ENCODE measurements around the gene SNX8. TPM values are rescaled to one million over a fixed set of nuclear protein-coding genes. Genes with fewer than 3 reads are reported as not detected.

The SNX8 gene
- total RNA-seq, 2 experiments from 2014 or later: 28.3 to 35.8 TPM

GRCh38 chr7:2283074-2283473, 31.2 kb downstream of the SNX8 start:
- H3K27ac Mint-ChIP-seq: no peak overlapping the region

GRCh38 chr7:2282185-2282751, 32.0 kb downstream of the SNX8 start:
- no peaks in the 10 kb centered on the region for H3K9me3 Mint-ChIP-seq (ENCODE audit: insufficient read depth)
- H3K27ac Mint-ChIP-seq: peak overlapping the region; percentile 31
- H3K4me3 Mint-ChIP-seq: no peak overlapping the region
- no peaks in the 10 kb centered on the region for H3K36me3 Mint-ChIP-seq (ENCODE audit: low read depth)
- no peak for ATAC-seq
- H3K4me1 Mint-ChIP-seq (ENCODE audit: low read depth): peaks cover 6% of the 10 kb centered on the region
- CTCF ChIA-PET: no interaction called here
- no peak for DNase-seq
- POLR2A ChIA-PET: no interaction called here
- H3K27me3 Mint-ChIP-seq (ENCODE audit: low read depth): no peaks in the 10 kb centered on the region

More at GRCh38 chr7:2283074-2283473, 31.2 kb downstream of the SNX8 start:
- Mint-ChIP-seq H3K36me3 (ENCODE audit: low read depth) (no peaks in the 10 kb centered on the region), H3K27me3 (ENCODE audit: low read depth) (no peaks in the 10 kb centered on the region), H3K4me3 (no peak overlapping the region), H3K4me1 (ENCODE audit: low read depth) (peaks cover 6% of the 10 kb centered on the region), H3K9me3 (ENCODE audit: insufficient read depth) (no peaks in the 10 kb centered on the region)
- ATAC-seq (no peak), DNase-seq (no peak)
- ChIA-PET CTCF (no interaction called here), POLR2A (interaction anchor here (0.5 kb wide), 1 partner anchor 41 kb away, joined by 3 read pairs; the partner anchor contains the start of genes MRM2 and NUDT1)

GRCh38 chr7:2281541-2281940, 32.7 kb downstream of the SNX8 start:
- Mint-ChIP-seq H3K27ac (no peak overlapping the region), H3K4me3 (no peak overlapping the region), H3K4me1 (ENCODE audit: low read depth) (peaks cover 6% of the 10 kb centered on the region), H3K9me3 (ENCODE audit: insufficient read depth) (no peaks in the 10 kb centered on the region), H3K27me3 (ENCODE audit: low read depth) (no peaks in the 10 kb centered on the region), H3K36me3 (ENCODE audit: low read depth) (no peaks in the 10 kb centered on the region)
- DNase-seq: no peak
- ChIA-PET POLR2A (no interaction called here), CTCF (no interaction called here)
- ATAC-seq: no peak

- Mint-ChIP-seq H3K36me3 (ENCODE audit: low read depth) (no peaks in the 10 kb centered on the region), H3K4me1 (ENCODE audit: low read depth) (peaks cover 6% of the 10 kb centered on the region), H3K27ac (no peak overlapping the region), H3K27me3 (ENCODE audit: low read depth) (no peaks in the 10 kb centered on the region), H3K9me3 (ENCODE audit: insufficient read depth) (no peaks in the 10 kb centered on the region), H3K4me3 (no peak overlapping the region)
- ATAC-seq: no peak
- no peak for DNase-seq
- POLR2A ChIA-PET: no interaction called here
- CTCF ChIA-PET: interaction anchor here (1.1 kb wide), 1 partner anchor 67 kb away, joined by 3 read pairs; no protein-coding TSS in a partner anchor
Measured at GRCh38 chr7:2280424-2280823, 33.8 kb downstream of the SNX8 start.

- peak overlapping the region; percentile 23 for H3K27ac Mint-ChIP-seq
- no peak for ATAC-seq
- no peak overlapping the region for H3K4me3 Mint-ChIP-seq
- ChIA-PET POLR2A (no interaction called here), CTCF (interaction anchor here (1.1 kb wide), 1 partner anchor 68 kb away, joined by 3 read pairs; no protein-coding TSS in a partner anchor)
- DNase-seq: no peak
- H3K27me3 Mint-ChIP-seq (ENCODE audit: low read depth): no peaks in the 10 kb centered on the region
- no peaks in the 10 kb centered on the region for H3K9me3 Mint-ChIP-seq (ENCODE audit: insufficient read depth)
- peaks cover 6% of the 10 kb centered on the region for H3K4me1 Mint-ChIP-seq (ENCODE audit: low read depth)
- H3K36me3 Mint-ChIP-seq (ENCODE audit: low read depth): no peaks in the 10 kb centered on the region
Measured at GRCh38 chr7:2279896-2280295, 34.3 kb downstream of the SNX8 start.

- Mint-ChIP-seq H3K9me3 (ENCODE audit: insufficient read depth) (no peaks in the 10 kb centered on the region), H3K27ac (peak overlapping the region; percentile 52), H3K4me3 (no peak overlapping the region), H3K27me3 (ENCODE audit: low read depth) (no peaks in the 10 kb centered on the region), H3K36me3 (ENCODE audit: low read depth) (peaks cover 2% of the 10 kb centered on the region), H3K4me1 (ENCODE audit: low read depth) (peaks cover 6% of the 10 kb centered on the region)
- POLR2A ChIA-PET: no interaction called here
- DNase-seq: no peak
- CTCF ChIA-PET: no interaction called here
- ATAC-seq: no peak
Measured at GRCh38 chr7:2278026-2278425, 36.2 kb downstream of the SNX8 start.

- ChIA-PET POLR2A (no interaction called here), CTCF (no interaction called here)
- no peaks in the 10 kb centered on the region for H3K27me3 Mint-ChIP-seq (ENCODE audit: low read depth)
- DNase-seq: no peak
- no peaks in the 10 kb centered on the region for H3K9me3 Mint-ChIP-seq (ENCODE audit: insufficient read depth)
- H3K4me1 Mint-ChIP-seq (ENCODE audit: low read depth): peaks cover 6% of the 10 kb centered on the region
- no peak overlapping the region for H3K27ac Mint-ChIP-seq
- peaks cover 4% of the 10 kb centered on the region for H3K36me3 Mint-ChIP-seq (ENCODE audit: low read depth)
- ATAC-seq: no peak
- no peak overlapping the region for H3K4me3 Mint-ChIP-seq
Measured at GRCh38 chr7:2276107-2276506, 38.1 kb downstream of the SNX8 start.

GRCh38 chr7:2275101-2275500, 39.1 kb downstream of the SNX8 start:
- ATAC-seq (no peak), DNase-seq (no peak)
- H3K9me3 Mint-ChIP-seq (ENCODE audit: insufficient read depth): no peaks in the 10 kb centered on the region
- no peak overlapping the region for H3K4me3 Mint-ChIP-seq
- H3K4me1 Mint-ChIP-seq (ENCODE audit: low read depth): peaks cover 5% of the 10 kb centered on the region
- CTCF ChIA-PET: no interaction called here
- no peaks in the 10 kb centered on the region for H3K27me3 Mint-ChIP-seq (ENCODE audit: low read depth)
- H3K36me3 Mint-ChIP-seq (ENCODE audit: low read depth): peaks cover 4% of the 10 kb centered on the region
- POLR2A ChIA-PET: no interaction called here
- H3K27ac Mint-ChIP-seq: no peak overlapping the region

- Mint-ChIP-seq H3K9me3 (ENCODE audit: insufficient read depth) (no peaks in the 10 kb centered on the region), H3K27ac (no peak overlapping the region), H3K27me3 (ENCODE audit: low read depth) (no peaks in the 10 kb centered on the region), H3K4me1 (ENCODE audit: low read depth) (peaks cover under 1% of the 10 kb centered on the region), H3K36me3 (ENCODE audit: low read depth) (peaks cover 4% of the 10 kb centered on the region), H3K4me3 (no peak overlapping the region)
- POLR2A ChIA-PET: no interaction called here
- DNase-seq: no peak
- ATAC-seq: no peak
- CTCF ChIA-PET: interaction anchor here (0.6 kb wide), 1 partner anchor 706 kb away, joined by 3 read pairs; no protein-coding TSS in a partner anchor
Measured at GRCh38 chr7:2274666-2275065, 39.6 kb downstream of the SNX8 start.

- Mint-ChIP-seq H3K9me3 (ENCODE audit: insufficient read depth) (no peaks in the 10 kb centered on the region), H3K4me1 (ENCODE audit: low read depth) (no peaks in the 10 kb centered on the region), H3K4me3 (no peak overlapping the region), H3K27ac (no peak overlapping the region), H3K36me3 (ENCODE audit: low read depth) (peaks cover 4% of the 10 kb centered on the region), H3K27me3 (ENCODE audit: low read depth) (no peaks in the 10 kb centered on the region)
- DNase-seq (no peak), ATAC-seq (no peak)
- ChIA-PET POLR2A (no interaction called here), CTCF (no interaction called here)
Measured at GRCh38 chr7:2273866-2274265, 40.4 kb downstream of the SNX8 start.

- Mint-ChIP-seq H3K36me3 (ENCODE audit: low read depth) (peaks cover 4% of the 10 kb centered on the region), H3K27ac (no peak overlapping the region), H3K9me3 (ENCODE audit: insufficient read depth) (no peaks in the 10 kb centered on the region), H3K4me3 (no peak overlapping the region), H3K4me1 (ENCODE audit: low read depth) (no peaks in the 10 kb centered on the region), H3K27me3 (ENCODE audit: low read depth) (no peaks in the 10 kb centered on the region)
- ChIA-PET CTCF (no interaction called here), POLR2A (no interaction called here)
- DNase-seq (no peak), ATAC-seq (no peak)
Measured at GRCh38 chr7:2272031-2272430, 42.2 kb downstream of the SNX8 start.

- H3K4me3 Mint-ChIP-seq: no peak overlapping the region
Measured at GRCh38 chr7:2271273-2272026, 42.8 kb downstream of the SNX8 start.

More at GRCh38 chr7:2271273-2272026, 42.8 kb downstream of the SNX8 start:
- no peak overlapping the region for H3K27ac Mint-ChIP-seq
- CTCF ChIA-PET: no interaction called here
- peaks cover 4% of the 10 kb centered on the region for H3K36me3 Mint-ChIP-seq (ENCODE audit: low read depth)
- H3K4me1 Mint-ChIP-seq (ENCODE audit: low read depth): no peaks in the 10 kb centered on the region
- no peaks in the 10 kb centered on the region for H3K27me3 Mint-ChIP-seq (ENCODE audit: low read depth)
- POLR2A ChIA-PET: no interaction called here
- no peak for DNase-seq
- ATAC-seq: no peak
- no peaks in the 10 kb centered on the region for H3K9me3 Mint-ChIP-seq (ENCODE audit: insufficient read depth)
